NCI-H82 (cell line): ENCODE results near the gene KRTAP10-3.

Experiments used
- DNase-seq: peaks from one replicate; lab custom pipeline; 2025; lab: John Stamatoyannopoulos, UW

Gene KRTAP10-3

GRCh38 chr21:44527983-44528633 lies 30.5 kb downstream of the KRTAP10-3 start:
- no peak for DNase-seq

GRCh38 chr21:44527156-44527982 lies 31.2 kb downstream of the KRTAP10-3 start:
- no peak for DNase-seq

GRCh38 chr21:44526096-44526997 lies 32.2 kb downstream of the KRTAP10-3 start:
- no peak for DNase-seq

GRCh38 chr21:44525391-44526095 lies 33.1 kb downstream of the KRTAP10-3 start:
- no peak for DNase-seq

GRCh38 chr21:44524414-44525371 lies 33.9 kb downstream of the KRTAP10-3 start:
- no peak for DNase-seq

GRCh38 chr21:44523567-44524413 lies 34.8 kb downstream of the KRTAP10-3 start:
- DNase-seq = no peak

GRCh38 chr21:44522753-44523204 lies 35.8 kb downstream of the KRTAP10-3 start:
- no peak for DNase-seq

GRCh38 chr21:44521928-44522752 lies 36.5 kb downstream of the KRTAP10-3 start:
- DNase-seq = no peak

GRCh38 chr21:44521301-44521927 lies 37.2 kb downstream of the KRTAP10-3 start:
- DNase-seq = no peak

- DNase-seq = no peak
Observed at GRCh38 chr21:44520326-44521300, 38.0 kb downstream of the KRTAP10-3 start.

GRCh38 chr21:44519346-44520325 lies 39.0 kb downstream of the KRTAP10-3 start:
- DNase-seq = no peak

- DNase-seq = no peak
Observed at GRCh38 chr21:44518686-44519085, 39.9 kb downstream of the KRTAP10-3 start.

- peak; percentile 99 for DNase-seq
Observed at GRCh38 chr21:44517175-44517899, 41.3 kb downstream of the KRTAP10-3 start.

- DNase-seq = no peak
Observed at GRCh38 chr21:44516828-44517174, 41.8 kb downstream of the KRTAP10-3 start.

- no peak for DNase-seq
Observed at GRCh38 chr21:44516342-44516741, 42.3 kb downstream of the KRTAP10-3 start.
